ENCODE measurements around the gene CDKN1B. TPM values are rescaled to one million over a fixed set of nuclear protein-coding genes. Genes with fewer than 3 reads are reported as not detected.

Gene CDKN1B
- total and polyA plus RNA-seq, 2 experiments from 2014 or later, result 9.3 to 27.9 TPM

GRCh38 chr12:12683725-12684124, 33.4 kb upstream of the CDKN1B start:
- Histone ChIP-seq H3K27me3 (ENCODE audit: insufficient read depth) (peaks cover 13% of the 10 kb centered on the region), H3K27ac (ENCODE audit: low read depth) (peak overlapping the region; percentile 63; the same call in 1 of the 2 replicates), H3K36me3 (ENCODE audit: insufficient read depth) (no peaks in the 10 kb centered on the region), H3K4me1 (ENCODE audit: insufficient read depth) (peaks cover 14% of the 10 kb centered on the region), H3K9me2 (ENCODE audit: insufficient read depth) (no peaks in the 10 kb centered on the region), H2AFZ (no peak overlapping the region), H3F3A (replicated peaks; ENCODE audit: low read depth) (0 out of 2 replicates have a peak, but pooled peaks cover 3% of the 10 kb centered on the region), H3K79me2 (replicated peaks; ENCODE audit: insufficient read depth) (peaks cover 22% of the 10 kb centered on the region), H3K4me3 (peak overlapping the region; percentile 56), H4K20me1 (replicated peaks; ENCODE audit: insufficient read depth) (no peaks in the 10 kb centered on the region), H3K4me2 (peak overlapping the region; percentile 78)
- ATAC-seq, result peak; percentile 18
- peak; percentile 31 for DNase-seq (ENCODE audit: low spot score)
- Mint-ChIP-seq H3K36me3 (ENCODE audit: low read depth) (no peaks in the 10 kb centered on the region), H3K4me3 (peak overlapping the region; percentile 92), H3K9me3 (no peaks in the 10 kb centered on the region), H3K4me1 (peaks cover 36% of the 10 kb centered on the region), H3K27ac (peak overlapping the region; percentile 97; the same call in 1 of the 2 replicates), H3K27me3 (ENCODE audit: insufficient read depth, low read depth, poor library complexity) (peaks cover 19% of the 10 kb centered on the region)
- TF ChIP-seq NANOG (IDR thresholded peaks at IDR 0.05; ENCODE audit: borderline replicate concordance) (no peak), CREB1 (CRISPR knock-in tag; IDR thresholded peaks at IDR 0.05; ENCODE audit: low read depth) (no peak), EZH2 (IDR thresholded peaks at IDR 0.05; ENCODE audit: low read depth, unreplicated experiment) (no peak), ETS1 (IDR thresholded peaks at IDR 0.05) (no peak), POLR2AphosphoS5 (IDR thresholded peaks at IDR 0.05; ENCODE audit: low read depth) (no peak), STAT1 (IDR thresholded peaks at IDR 0.05; ENCODE audit: unreplicated experiment) (no peak), ZNF114 (CRISPR knock-in tag; IDR thresholded peaks at IDR 0.05) (no peak)

- H3K27me3 Mint-ChIP-seq (ENCODE audit: insufficient read depth, low read depth, poor library complexity), result peaks cover 13% of the 10 kb centered on the region
- Histone ChIP-seq H3K4me1 (ENCODE audit: insufficient read depth) (peaks cover 14% of the 10 kb centered on the region), H3K27ac (ENCODE audit: low read depth) (peak overlapping the region; percentile 85), H3K36me3 (ENCODE audit: insufficient read depth) (no peaks in the 10 kb centered on the region), H3K9me2 (ENCODE audit: insufficient read depth) (no peaks in the 10 kb centered on the region), H2AFZ (no peak overlapping the region), H3F3A (replicated peaks; ENCODE audit: low read depth) (no peaks in the 10 kb centered on the region), H3K79me2 (replicated peaks; ENCODE audit: insufficient read depth) (peaks cover 22% of the 10 kb centered on the region), H3K4me2 (peak overlapping the region; percentile 78), H3K27me3 (ENCODE audit: insufficient read depth) (peaks cover 5% of the 10 kb centered on the region; the same call in 1 of the 2 replicates), H3K4me3 (peak overlapping the region; percentile 56), H4K20me1 (replicated peaks; ENCODE audit: insufficient read depth) (no peaks in the 10 kb centered on the region)
- TF ChIP-seq CREB1 (CRISPR knock-in tag; IDR thresholded peaks at IDR 0.05; ENCODE audit: low read depth) (peak; percentile 70), REST (IDR thresholded peaks at IDR 0.05; ENCODE audit: unreplicated experiment) (peak; percentile 92), STAT1 (IDR thresholded peaks at IDR 0.05; ENCODE audit: unreplicated experiment) (no peak), POLR2AphosphoS5 (IDR thresholded peaks at IDR 0.05; ENCODE audit: low read depth) (peak; percentile 85), ZNF462 (CRISPR knock-in tag; IDR thresholded peaks at IDR 0.05) (no peak)
- H3K36me3 Mint-ChIP-seq (ENCODE audit: low read depth), result no peaks in the 10 kb centered on the region
- peak overlapping the region; percentile 98 for H3K27ac Mint-ChIP-seq
- H3K4me1 Mint-ChIP-seq, result peaks cover 36% of the 10 kb centered on the region
- peak overlapping the region; percentile 92 for H3K4me3 Mint-ChIP-seq
- ATAC-seq (peak; percentile 90), DNase-seq (ENCODE audit: low spot score) (peak; percentile 99)
- no peaks in the 10 kb centered on the region for H3K9me3 Mint-ChIP-seq
Observed at GRCh38 chr12:12684375-12685106, 32.6 kb upstream of the CDKN1B start.

Data from GM23338 (cell line).